DMS79 (cell line): ENCODE measurements around the gene RABGAP1.

Experiments
- DNase-seq: peaks from one replicate; lab custom pipeline; 2025; lab: John Stamatoyannopoulos, UW

Gene RABGAP1

DNA sequence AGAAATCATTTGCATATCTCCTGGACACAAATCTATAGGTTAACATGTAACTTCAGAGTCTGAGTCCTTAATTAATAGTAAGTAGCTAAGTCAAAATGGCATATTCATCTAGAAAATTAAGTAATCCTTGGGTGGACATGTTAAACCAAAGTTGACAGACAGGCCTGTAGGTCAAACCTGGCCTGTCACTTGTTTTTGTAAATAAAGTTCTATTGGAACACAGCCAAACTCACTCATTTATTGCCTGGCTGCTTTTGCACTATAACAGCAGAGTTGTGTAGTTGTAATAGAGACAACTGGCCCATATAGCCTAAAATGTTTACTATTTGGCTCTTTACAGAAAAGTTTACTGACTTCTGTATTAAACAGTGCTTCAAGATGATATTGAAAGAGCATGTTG is 68.1 kb downstream of the RABGAP1 start:
- no peak for DNase-seq

GRCh38 chr9:123011380-123011779 is 70.6 kb downstream of the RABGAP1 start:
- DNase-seq: no peak

DNA sequence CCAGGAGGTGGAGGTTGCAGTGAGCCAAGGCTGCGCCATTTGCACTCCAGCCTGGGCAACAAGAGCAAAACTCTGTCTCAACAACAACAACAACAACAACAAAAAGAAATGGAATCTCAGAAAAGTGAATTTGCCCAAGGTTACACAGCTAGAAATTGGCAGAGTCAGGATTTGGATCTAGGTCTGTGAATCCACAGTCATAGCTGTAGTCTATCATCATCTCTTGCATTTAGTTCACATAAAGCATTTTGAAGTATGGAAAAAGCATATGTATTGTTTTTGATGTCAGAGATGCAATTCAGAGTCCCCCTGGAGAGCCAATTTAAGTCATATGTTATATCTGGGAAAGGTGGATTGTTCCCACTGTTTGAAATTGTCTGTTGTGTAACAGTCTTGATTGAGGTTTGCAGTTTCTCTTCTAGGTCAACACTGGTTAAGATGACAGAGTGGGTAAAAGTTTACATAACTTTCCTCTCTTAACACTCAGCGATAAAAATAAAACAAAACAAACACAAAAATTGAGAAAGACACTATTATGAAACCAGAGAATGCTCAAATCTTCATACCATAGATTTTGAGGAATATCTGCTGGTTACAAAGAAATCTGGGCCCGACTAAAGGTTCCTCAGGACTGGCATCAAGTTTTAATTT is 71.2 kb downstream of the RABGAP1 start:
- DNase-seq: no peak

DNA sequence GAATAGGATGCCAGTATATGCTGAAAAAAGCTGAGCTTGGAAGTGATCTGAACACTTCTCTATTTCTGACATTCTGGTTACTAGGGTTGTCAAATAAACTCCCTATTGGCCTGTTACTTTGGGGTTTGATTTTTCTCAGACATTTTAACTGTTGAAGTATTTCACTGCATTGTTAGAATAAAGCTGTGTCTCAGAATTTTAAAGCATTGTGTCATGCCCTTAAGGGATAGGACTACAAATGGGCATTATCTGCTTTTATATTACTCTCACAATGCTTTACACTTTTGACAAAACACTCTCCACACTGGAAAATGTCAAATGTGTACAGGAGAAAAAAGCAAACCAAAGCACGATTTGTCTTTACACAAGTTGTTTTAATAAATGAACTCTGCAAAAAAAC is 75.8 kb downstream of the RABGAP1 start:
- DNase-seq: no peak

DNA sequence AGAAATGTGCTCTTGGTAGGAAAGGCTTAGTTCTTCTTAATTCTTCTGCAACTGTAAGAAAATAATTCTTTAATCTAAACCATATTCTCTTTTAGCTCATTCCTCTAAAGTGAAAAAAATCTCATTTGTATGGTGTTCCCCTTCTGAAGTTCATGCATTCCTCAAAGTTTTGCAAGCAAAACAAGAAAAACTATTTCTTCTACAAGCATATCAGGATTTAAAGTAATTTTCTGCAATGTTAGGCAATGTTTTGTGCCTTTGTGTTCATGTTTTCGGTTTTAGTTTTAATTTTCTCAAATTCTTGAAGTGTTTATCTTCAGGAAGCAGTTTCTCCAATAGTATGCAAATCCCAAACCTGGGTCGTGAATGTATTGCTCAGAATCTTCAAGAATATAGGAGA is 80.0 kb downstream of the RABGAP1 start:
- no peak for DNase-seq

GRCh38 chr9:123026425-123026824 is 85.6 kb downstream of the RABGAP1 start:
- no peak for DNase-seq

- DNase-seq: no peak
These were observed 86.7 kb downstream of the RABGAP1 start for GRCh38 chr9:123027517-123027916.

DNA sequence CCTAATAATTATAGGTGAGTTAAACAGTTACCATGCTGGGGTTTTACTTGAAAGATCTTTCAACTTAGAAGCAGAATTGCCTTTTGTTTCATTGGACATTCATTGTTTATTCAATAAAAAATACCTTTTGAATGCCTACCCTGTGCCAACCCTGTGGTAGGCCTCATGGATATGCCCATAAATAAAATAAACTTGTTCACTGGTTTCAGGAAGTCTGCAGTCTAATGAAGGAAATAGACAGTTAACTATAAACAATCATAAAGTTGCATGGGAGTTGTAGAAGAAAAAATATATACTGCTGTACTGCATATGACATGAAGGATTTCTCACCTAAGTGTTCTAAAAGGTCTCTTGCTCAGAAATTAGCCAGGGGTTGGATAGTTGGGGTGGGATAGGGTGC is 87.3 kb downstream of the RABGAP1 start:
- DNase-seq: no peak

GRCh38 chr9:123028973-123029372 is 88.2 kb downstream of the RABGAP1 start:
- no peak for DNase-seq

- no peak for DNase-seq
These were observed 91.1 kb downstream of the RABGAP1 start for GRCh38 chr9:123031963-123032362.

DNA sequence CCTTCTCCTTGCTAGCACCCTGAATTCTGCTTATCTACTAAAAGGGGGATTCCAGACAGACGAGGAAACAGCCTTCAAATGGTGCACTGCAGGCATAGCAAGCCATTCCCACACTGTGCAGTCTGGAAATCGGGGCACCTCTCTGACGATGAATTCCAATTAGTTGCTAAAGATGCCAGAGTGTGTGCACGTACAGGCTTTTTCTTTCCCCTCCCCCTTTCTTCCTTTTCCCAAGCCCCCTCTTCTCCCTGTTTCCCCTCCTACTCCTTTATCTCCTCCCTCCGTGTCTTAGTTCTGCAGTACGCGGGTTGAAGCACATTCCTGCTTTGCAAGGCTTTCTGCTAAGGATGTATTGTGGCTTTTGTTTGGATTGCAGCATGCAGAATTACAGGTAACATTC is 92.5 kb downstream of the RABGAP1 start, which contains the start of gene GPR21:
Gene GPR21 (plus strand): TSS at position 316 of the 400 bp plus-strand sequence. CDS start 900 bp downstream, outside the sequence.
- no peak for DNase-seq

GRCh38 chr9:123033864-123034601 is 93.2 kb downstream of the RABGAP1 start:
- no peak for DNase-seq

- DNase-seq: no peak
These were observed 94.2 kb downstream of the RABGAP1 start for GRCh38 chr9:123034881-123035510.

GRCh38 chr9:123035791-123036190 is 95.0 kb downstream of the RABGAP1 start:
- no peak for DNase-seq

GRCh38 chr9:123036893-123037545 is 96.2 kb downstream of the RABGAP1 start:
- DNase-seq: no peak

- DNase-seq: no peak
These were observed 98.9 kb downstream of the RABGAP1 start for GRCh38 chr9:123039617-123040219.

GRCh38 chr9:123040801-123041200 is 100.0 kb downstream of the RABGAP1 start:
- no peak for DNase-seq

DNA sequence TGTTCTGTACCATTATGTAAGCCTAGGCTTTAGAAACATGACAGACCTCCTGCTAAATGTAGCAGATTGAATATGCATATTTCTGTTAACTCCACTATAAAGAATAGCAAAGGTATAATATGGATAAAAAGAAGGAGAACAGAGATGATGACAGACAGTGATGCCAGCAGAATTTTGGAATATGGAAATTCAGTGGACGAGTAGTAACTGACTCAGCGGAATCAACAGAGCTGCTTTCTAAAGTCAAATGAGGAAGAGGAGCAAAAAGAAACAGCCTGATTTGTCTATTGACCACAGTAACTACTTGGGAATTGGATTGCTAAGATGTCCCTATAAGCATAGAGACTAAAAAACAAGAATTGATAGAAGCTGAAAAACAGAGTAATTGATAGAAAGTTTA is 100.7 kb downstream of the RABGAP1 start:
- DNase-seq: no peak

GRCh38 chr9:123043081-123043939 is 102.5 kb downstream of the RABGAP1 start:
- no peak for DNase-seq

DNA sequence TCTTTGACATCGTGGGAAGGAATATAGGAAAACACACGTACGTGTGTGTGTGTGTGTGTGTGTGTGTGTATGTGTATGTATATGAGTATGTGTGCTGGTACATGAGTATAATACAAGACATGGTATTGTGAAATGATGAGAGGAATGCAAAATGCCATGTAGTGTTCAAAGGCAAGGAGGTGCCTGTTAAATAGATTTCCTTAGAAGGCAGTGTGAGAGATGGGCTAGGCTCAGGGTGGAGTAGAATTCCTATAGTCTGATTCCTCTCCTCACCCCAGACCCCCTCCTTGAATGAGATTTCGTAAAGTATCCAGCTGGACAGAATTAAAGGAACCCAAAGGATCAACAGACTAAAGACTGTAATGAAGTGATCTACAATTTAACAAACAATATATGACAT is 103.8 kb downstream of the RABGAP1 start:
- DNase-seq: no peak
